Astrocyte (in vitro differentiated cells and primary cell): Measurements from ENCODE around the gene RCE1. TPM values are rescaled to one million over a fixed set of nuclear protein-coding genes. Genes with fewer than 3 reads are reported as not detected.

ENCODE experiments used
- DNase-seq: peaks from one replicate; pipeline ENCODE4 v3.0.0-alpha.2; 2010; ENCODE audit warnings: low read depth
- FAIRE-seq: peaks from 2 replicates; lab custom pipeline; 2011; peaks lifted over from hg19 to GRCh38; lab: Jason Lieb, UNC
- H2AFZ ChIP-seq: 2 replicates; pipeline ENCODE4 v1.6.0; 2012; ENCODE audit warnings: low read depth, low read length, inconsistent platforms
- H3K27ac ChIP-seq: 2 replicates; pipeline ENCODE4 v1.5.1; 2011; ENCODE audit warnings: low read depth, low read length, inconsistent platforms
- H3K27me3 ChIP-seq: 2 replicates; pipeline ENCODE4 v1.6.0; 2011; ENCODE audit warnings: low read length, inconsistent platforms; ENCODE audit not compliant: insufficient read depth
- H3K36me3 ChIP-seq: 2 replicates; pipeline ENCODE4 v1.5.1; 2011; ENCODE audit warnings: low read length, inconsistent platforms; ENCODE audit not compliant: insufficient read depth
- H3K4me1 ChIP-seq: 2 replicates; pipeline ENCODE4 v1.5.1; 2011; ENCODE audit warnings: low read length, inconsistent platforms; ENCODE audit not compliant: insufficient read depth
- H3K4me2 ChIP-seq: 2 replicates; pipeline ENCODE4 v1.6.0; 2012; ENCODE audit warnings: low read length, inconsistent platforms
- H3K4me3 ChIP-seq: 2 replicates; pipeline ENCODE4 v1.5.1; 2011; ENCODE audit warnings: low read depth, mild to moderate bottlenecking, low read length, inconsistent platforms; ENCODE audit not compliant: insufficient read depth
- H3K79me2 ChIP-seq: 2 replicates; pipeline ENCODE4 v1.6.0; 2012; ENCODE audit warnings: mild to moderate bottlenecking, low read length, inconsistent platforms; ENCODE audit not compliant: insufficient read depth
- H3K9ac ChIP-seq: 2 replicates; pipeline ENCODE4 v1.6.0; 2012; ENCODE audit warnings: mild to moderate bottlenecking, low read length, inconsistent platforms
- H3K9me3 ChIP-seq: 2 replicates; pipeline ENCODE4 v1.5.1; 2012; ENCODE audit warnings: low read depth, mild to moderate bottlenecking, low read length, inconsistent platforms; ENCODE audit not compliant: insufficient read depth
- H4K20me1 ChIP-seq: 2 replicates; pipeline ENCODE4 v1.6.0; 2012; ENCODE audit warnings: low read length, inconsistent platforms; ENCODE audit not compliant: insufficient read depth
- H3K27ac Mint-ChIP-seq: one replicate; pipeline ENCODE4 v1.8.0; 2021; ENCODE audit warnings: mild to moderate bottlenecking, mixed read lengths; ENCODE audit not compliant: unreplicated experiment
- H3K27me3 Mint-ChIP-seq: one replicate; pipeline ENCODE4 v1.8.0; 2021; ENCODE audit warnings: low read depth, mixed read lengths; ENCODE audit not compliant: unreplicated experiment
- H3K36me3 Mint-ChIP-seq: one replicate; pipeline ENCODE4 v1.8.0; 2021; ENCODE audit warnings: low read depth, mixed read lengths; ENCODE audit not compliant: unreplicated experiment
- H3K4me1 Mint-ChIP-seq: one replicate; pipeline ENCODE4 v1.8.0; 2021; ENCODE audit warnings: low read depth, mixed read lengths; ENCODE audit not compliant: unreplicated experiment
- H3K4me3 Mint-ChIP-seq: one replicate; pipeline ENCODE4 v1.8.0; 2021; ENCODE audit warnings: mild to moderate bottlenecking, moderate library complexity, mixed read lengths; ENCODE audit not compliant: unreplicated experiment
- H3K9me3 Mint-ChIP-seq: one replicate; pipeline ENCODE4 v1.8.0; 2021; ENCODE audit warnings: mild to moderate bottlenecking, mixed read lengths; ENCODE audit not compliant: unreplicated experiment
- EZH2 ChIP-seq: IDR thresholded peaks from 2 replicates; pipeline ENCODE4 v1.6.1; 2012; ENCODE audit warnings: mild to moderate bottlenecking, low read length, inconsistent platforms; ENCODE audit not compliant: insufficient read depth
- total RNA-seq: library from RNA; stranded (reverse); gene quantifications from 2 replicates; pipeline ENCODE4 v1.2.1, GENCODE V29; 2021
- TF ChIP-seq, protein P1 (sequence below): IDR thresholded peaks from 2 replicates; pipeline ENCODE4 v1.5.1; 2011; ENCODE audit warnings: low read depth, mild to moderate bottlenecking, inconsistent platforms, low read length, moderate library complexity; ENCODE audit not compliant: insufficient read depth

RCE1 gene
- total RNA-seq, 1 donor from 2014 or later = 19.8 TPM

GRCh38 chr11:66857234-66857926, 14.1 kb downstream of the RCE1 start:
- Histone ChIP-seq H3K9ac (peak overlapping the region; percentile 78), H3K9me3 (no peaks in the 10 kb centered on the region), H3K79me2 (peaks cover 36% of the 10 kb centered on the region), H3K4me3 (peak overlapping the region; percentile 71), H3K27me3 (no peaks in the 10 kb centered on the region), H3K36me3 (no peaks in the 10 kb centered on the region), H3K4me1 (peaks cover 11% of the 10 kb centered on the region), H3K27ac (peak overlapping the region; percentile 26), H2AFZ (no peak overlapping the region), H3K4me2 (peak overlapping the region; percentile 93), H4K20me1 (peaks cover 11% of the 10 kb centered on the region)
- peak overlapping the region; percentile 82 for H3K4me3 Mint-ChIP-seq
- no peak overlapping the region for H3K27ac Mint-ChIP-seq
- FAIRE-seq = no peak
- peaks cover 4% of the 10 kb centered on the region for H3K27me3 Mint-ChIP-seq
- TF ChIP-seq, protein P1, sequence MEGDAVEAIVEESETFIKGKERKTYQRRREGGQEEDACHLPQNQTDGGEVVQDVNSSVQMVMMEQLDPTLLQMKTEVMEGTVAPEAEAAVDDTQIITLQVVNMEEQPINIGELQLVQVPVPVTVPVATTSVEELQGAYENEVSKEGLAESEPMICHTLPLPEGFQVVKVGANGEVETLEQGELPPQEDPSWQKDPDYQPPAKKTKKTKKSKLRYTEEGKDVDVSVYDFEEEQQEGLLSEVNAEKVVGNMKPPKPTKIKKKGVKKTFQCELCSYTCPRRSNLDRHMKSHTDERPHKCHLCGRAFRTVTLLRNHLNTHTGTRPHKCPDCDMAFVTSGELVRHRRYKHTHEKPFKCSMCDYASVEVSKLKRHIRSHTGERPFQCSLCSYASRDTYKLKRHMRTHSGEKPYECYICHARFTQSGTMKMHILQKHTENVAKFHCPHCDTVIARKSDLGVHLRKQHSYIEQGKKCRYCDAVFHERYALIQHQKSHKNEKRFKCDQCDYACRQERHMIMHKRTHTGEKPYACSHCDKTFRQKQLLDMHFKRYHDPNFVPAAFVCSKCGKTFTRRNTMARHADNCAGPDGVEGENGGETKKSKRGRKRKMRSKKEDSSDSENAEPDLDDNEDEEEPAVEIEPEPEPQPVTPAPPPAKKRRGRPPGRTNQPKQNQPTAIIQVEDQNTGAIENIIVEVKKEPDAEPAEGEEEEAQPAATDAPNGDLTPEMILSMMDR = no peak
- TF ChIP-seq EZH2 = no peak
- DNase-seq = no peak
- no peaks in the 10 kb centered on the region for H3K4me1 Mint-ChIP-seq
- H3K36me3 Mint-ChIP-seq = no peaks in the 10 kb centered on the region
- H3K9me3 Mint-ChIP-seq = no peaks in the 10 kb centered on the region

DNA sequence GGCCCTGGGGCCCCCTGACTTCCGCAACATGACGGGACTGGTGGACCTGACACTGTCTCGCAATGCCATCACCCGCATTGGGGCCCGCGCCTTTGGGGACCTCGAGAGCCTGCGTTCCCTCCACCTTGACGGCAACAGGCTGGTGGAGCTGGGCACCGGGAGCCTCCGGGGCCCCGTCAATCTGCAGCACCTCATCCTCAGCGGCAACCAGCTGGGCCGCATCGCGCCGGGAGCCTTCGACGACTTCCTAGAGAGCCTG, 14.6 kb downstream of the RCE1 start:
- Mint-ChIP-seq H3K4me1 (no peaks in the 10 kb centered on the region), H3K27me3 (peaks cover under 1% of the 10 kb centered on the region), H3K36me3 (no peaks in the 10 kb centered on the region), H3K9me3 (no peaks in the 10 kb centered on the region), H3K4me3 (peak overlapping the region; percentile 82), H3K27ac (no peak overlapping the region)
- Histone ChIP-seq H3K4me2 (peak overlapping the region; percentile 93), H3K4me1 (peaks cover 11% of the 10 kb centered on the region), H3K79me2 (peaks cover 36% of the 10 kb centered on the region), H3K27me3 (no peaks in the 10 kb centered on the region), H3K9ac (no peak overlapping the region), H3K9me3 (no peaks in the 10 kb centered on the region), H3K4me3 (no peak overlapping the region), H3K27ac (no peak overlapping the region), H4K20me1 (peaks cover 11% of the 10 kb centered on the region), H2AFZ (no peak overlapping the region), H3K36me3 (no peaks in the 10 kb centered on the region)
- TF ChIP-seq, protein P1 = no peak
- no peak for TF ChIP-seq EZH2
- FAIRE-seq (no peak), DNase-seq (no peak)

- no peak overlapping the region for H3K9ac ChIP-seq
- no peak overlapping the region for H3K27ac Mint-ChIP-seq
- H3K4me3 ChIP-seq = no peak overlapping the region
- no peak overlapping the region for H3K27ac ChIP-seq
- H3K4me2 ChIP-seq = peak overlapping the region; percentile 93
- FAIRE-seq = no peak
- H3K27me3 ChIP-seq = no peaks in the 10 kb centered on the region
- H3K9me3 Mint-ChIP-seq = no peaks in the 10 kb centered on the region
- no peaks in the 10 kb centered on the region for H3K36me3 ChIP-seq
- H3K27me3 Mint-ChIP-seq = no peaks in the 10 kb centered on the region
- H3K4me1 Mint-ChIP-seq = no peaks in the 10 kb centered on the region
- peaks cover 11% of the 10 kb centered on the region for H3K4me1 ChIP-seq
- peak overlapping the region; percentile 82 for H3K4me3 Mint-ChIP-seq
- no peaks in the 10 kb centered on the region for H3K9me3 ChIP-seq
- H3K79me2 ChIP-seq = peaks cover 36% of the 10 kb centered on the region
- no peak for DNase-seq
- peaks cover 11% of the 10 kb centered on the region for H4K20me1 ChIP-seq
- H3K36me3 Mint-ChIP-seq = no peaks in the 10 kb centered on the region
- no peak overlapping the region for H2AFZ ChIP-seq
- TF ChIP-seq, protein P1 = no peak
- TF ChIP-seq EZH2 = no peak
Observed at GRCh38 chr11:66858186-66858938, 15.1 kb downstream of the RCE1 start.
